GM19455 (cell line): ENCODE data around the gene SHC2.
"Not testable (repeated sequence)": the region's sequence is repeated elsewhere in the genome, so short reads cannot be mapped to it uniquely, and the experiment has no call there.

Experiments used
- ATAC-seq: cut with Tn5 transposase; IDR thresholded peaks from one replicate; pipeline ENCODE4 v1.9.1; 2021; ENCODE audit not compliant: unreplicated experiment

SHC2 gene

DNA sequence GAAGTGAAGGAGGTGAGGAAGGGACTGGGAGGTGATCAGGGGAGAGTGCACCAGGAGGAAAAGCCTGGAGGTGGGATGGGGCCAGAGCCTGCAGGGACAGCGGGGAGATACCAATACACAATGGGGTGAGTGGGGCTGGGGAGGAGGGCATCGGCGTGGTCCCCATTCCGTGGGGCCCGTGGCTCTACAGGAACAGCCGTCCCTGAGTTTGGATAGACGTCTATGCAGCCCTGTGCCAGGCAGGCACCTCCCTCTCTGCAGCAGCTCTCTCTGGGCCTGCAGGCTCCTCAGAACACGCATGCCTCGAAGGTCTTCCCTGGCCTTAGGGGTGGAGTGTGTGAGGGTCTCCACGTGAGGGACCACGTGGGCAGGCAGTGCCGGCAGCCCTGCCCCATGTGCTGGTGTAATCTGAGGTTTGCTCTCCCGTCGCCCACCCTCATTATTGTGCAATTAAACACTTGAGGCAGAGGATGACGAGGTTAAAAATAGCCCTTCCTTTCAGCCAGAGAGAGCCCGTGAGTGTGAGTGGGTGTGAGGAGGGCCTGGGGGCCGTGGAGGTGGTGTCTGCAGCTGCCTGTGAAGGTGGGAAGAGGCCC, 68.4 kb downstream of the SHC2 start:
- no peak for ATAC-seq

DNA sequence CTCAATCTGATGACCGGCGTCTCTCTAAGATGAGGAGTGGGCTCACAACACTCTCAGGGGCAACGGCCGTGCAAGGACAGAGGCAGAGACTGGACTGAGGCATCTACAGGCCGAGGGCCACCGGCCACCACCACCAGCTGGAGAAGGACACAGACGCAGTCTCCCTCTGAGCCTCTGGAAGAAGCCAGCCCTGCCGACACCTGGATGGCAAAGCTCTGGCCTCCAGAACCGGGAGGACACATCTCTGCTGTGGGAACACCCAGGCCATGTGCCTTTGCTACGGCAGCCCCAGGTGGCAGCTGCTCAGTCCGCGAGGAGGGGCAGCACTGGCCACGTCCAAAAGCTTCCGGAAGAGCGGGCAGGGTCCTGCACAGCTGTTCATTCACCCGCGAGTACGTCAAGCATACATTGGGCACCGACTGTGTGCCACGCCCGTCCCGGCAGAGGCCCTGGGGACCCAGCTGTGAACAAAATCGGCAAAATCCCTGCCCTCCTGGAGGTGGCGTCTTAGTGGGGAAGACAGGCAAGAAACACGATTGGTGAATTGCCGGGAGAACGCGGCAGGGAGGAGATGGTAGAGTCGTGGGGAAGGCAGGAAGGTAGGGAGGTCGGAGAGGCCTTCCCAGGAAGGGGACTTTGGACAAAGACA, 69.0 kb downstream of the SHC2 start:
- no peak for ATAC-seq

DNA sequence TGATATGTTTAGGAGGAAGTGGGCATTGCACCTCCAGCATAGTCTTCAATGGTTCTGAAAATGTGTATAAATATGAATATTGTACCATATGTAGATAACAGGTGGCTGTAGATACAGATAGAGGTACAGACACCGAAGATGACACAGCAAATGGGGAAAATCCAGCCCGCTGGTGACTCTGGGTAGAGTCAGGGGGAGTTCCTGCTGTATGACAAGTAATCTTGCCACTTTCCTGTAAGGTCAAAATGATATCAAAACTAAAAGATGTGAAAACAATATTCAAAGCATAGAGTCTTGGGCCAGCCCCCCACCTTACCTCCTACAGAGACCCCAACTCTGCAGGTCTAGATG, 69.7 kb downstream of the SHC2 start:
- ATAC-seq = no peak

DNA sequence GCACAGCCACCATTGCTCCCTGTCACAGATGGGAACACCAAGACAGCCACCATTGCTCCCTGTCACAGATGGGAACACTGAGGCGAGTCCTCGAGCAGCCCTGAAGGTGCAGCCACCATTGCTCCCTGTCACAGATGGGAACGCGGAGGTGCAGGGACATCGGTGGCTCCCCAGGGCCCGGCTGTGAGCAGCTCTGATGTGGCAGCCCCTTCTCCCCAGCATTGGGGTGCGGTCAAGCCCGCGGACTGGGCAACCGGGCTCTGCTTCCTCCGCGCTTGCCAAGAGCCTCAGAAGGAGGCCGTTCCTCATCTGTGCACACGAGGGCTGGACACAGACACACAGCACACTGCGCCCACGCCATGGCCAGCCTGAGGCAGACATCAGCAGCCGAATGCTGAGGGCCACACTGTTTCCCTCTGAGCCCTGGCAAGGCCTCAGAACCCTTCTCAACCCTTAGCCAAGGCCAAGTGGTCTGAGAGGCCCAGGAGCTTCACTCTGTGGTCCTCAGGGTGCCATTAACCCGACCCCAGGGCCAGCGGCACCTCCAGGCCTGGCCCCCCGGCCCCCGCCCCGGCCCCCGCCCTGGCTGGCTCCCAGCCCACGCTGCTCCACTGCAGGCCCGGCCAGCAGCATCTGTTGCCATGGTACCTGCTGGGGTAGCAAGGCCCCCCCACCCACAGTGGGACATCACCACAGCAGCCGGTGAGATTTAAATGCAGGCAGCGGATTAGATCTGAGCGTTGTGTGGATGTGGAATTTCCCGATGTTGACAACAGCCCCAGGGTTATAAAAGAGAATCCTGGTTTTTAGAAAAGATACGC, 70.2 kb downstream of the SHC2 start:
- ATAC-seq = no peak

DNA sequence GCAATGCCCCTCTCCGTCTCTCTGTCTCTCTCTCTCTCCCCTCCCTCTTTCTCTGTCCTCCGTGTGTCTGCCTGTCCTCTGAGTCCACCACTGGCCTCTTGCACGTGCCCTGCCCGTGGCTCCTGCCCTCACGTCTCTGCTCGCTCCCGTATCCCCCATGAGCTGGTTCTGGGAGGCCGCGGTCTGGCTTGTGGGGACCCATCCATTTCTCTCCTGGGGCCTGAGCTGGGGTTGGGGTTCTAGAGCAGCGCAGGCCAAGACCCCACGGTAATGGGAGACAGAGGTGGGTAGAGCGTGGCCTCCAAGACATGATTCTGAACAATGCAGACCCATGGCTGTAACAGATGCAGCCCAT, 70.9 kb downstream of the SHC2 start:
- ATAC-seq = no peak

DNA sequence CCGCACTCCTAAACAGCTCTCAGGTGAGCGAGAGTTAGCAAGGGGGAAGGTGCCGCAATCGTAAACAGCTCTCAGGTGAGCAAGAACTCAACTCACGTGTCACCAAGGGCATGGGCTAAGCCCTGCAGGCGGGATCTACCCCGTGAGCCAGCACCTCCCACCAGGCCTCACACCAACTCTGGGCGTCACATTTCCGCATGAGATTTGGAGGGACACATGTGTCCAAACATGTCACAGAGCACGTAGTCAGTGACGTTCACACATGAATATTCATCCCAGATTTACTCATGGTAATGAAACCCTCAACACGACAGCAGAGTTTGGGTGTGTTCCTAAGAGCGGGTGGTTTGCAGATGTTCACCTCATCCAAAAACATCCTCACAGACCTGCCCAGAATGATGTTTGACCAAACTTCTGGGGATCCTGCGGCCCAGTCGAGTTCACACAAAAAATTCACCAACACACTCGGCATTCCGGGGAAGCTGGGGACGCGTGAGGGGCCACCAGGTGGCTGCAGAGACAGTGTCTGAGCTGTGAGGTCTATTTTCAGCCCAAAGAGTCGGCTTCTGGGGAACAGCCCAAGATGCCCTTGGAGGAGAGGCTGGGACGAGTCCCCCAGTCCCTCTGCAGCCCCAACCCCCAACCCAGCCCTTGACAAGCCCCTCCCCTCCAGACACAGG, 71.4 kb downstream of the SHC2 start:
- no peak for ATAC-seq

GRCh38 chr19:388691-389090, 72.1 kb downstream of the SHC2 start:
- no peak for ATAC-seq

- ATAC-seq = no peak
These were observed 73.1 kb downstream of the SHC2 start for GRCh38 chr19:387777-388176.

- not testable (repeated sequence) for ATAC-seq
These were observed 74.1 kb downstream of the SHC2 start for GRCh38 chr19:386632-387301.

DNA sequence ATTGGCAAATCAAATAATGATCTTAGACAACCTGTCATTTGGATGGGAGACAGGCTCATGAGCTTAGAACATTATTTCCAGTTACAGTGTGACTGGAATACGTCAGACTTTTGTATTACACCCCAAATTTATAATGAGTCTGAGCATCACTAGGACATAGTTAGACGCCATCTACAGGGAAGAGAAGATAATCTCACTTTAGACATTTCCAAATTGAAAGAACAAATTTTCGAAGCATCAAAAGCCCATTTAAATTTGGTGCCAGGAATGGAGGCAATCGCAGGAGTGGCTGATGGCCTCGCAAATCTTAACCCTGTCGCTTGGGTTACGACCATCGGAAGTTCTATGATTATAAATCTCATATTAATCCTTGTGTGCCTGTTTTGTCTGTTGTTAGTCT, 74.6 kb downstream of the SHC2 start:
- not testable (repeated sequence) for ATAC-seq

DNA sequence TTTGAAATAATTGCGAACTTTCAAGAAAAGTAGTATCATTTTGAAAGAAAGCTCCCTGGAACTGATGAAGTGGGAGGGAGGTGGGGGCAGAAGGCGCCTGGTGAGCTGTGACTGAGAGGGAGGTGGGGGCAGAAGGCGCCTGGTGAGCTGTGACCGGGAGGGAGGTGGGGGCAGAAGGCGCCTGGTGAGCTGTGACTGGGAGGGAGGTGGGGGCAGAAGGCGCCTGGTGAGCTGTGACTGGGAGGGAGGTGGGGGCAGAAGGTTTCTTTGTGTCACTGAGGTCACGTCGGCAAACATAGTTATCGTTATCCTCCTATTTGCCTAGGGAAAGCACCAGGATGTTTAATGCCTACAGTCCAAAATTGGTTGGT, 76.0 kb downstream of the SHC2 start:
- ATAC-seq = no peak

- no peak for ATAC-seq
These were observed 76.7 kb downstream of the SHC2 start for GRCh38 chr19:383922-384798.

- no peak for ATAC-seq
These were observed 77.8 kb downstream of the SHC2 start for GRCh38 chr19:383040-383439.

GRCh38 chr19:382578-382977, 78.3 kb downstream of the SHC2 start:
- not testable (repeated sequence) for ATAC-seq

DNA sequence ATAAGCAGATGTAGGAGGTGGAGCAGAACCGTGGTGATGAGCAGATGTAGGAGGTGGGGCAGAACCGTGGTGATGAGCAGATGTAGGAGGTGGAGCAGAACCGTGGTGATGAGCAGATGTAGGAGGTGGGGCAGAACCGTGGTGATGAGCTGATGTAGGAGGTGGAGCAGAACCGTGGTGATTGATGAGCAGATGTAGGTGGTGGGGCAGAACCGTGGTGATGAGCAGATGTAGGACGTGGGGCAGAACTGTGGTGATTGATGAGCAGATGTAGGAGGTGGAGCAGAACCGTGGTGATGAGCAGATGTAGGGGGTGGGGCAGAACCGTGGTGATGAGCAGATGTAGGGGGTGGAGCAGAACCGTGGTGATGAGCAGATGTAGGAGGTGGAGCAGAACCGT, 78.9 kb downstream of the SHC2 start:
- not testable (repeated sequence) for ATAC-seq

GRCh38 chr19:380618-381219, 80.1 kb downstream of the SHC2 start:
- ATAC-seq = not testable (repeated sequence)

DNA sequence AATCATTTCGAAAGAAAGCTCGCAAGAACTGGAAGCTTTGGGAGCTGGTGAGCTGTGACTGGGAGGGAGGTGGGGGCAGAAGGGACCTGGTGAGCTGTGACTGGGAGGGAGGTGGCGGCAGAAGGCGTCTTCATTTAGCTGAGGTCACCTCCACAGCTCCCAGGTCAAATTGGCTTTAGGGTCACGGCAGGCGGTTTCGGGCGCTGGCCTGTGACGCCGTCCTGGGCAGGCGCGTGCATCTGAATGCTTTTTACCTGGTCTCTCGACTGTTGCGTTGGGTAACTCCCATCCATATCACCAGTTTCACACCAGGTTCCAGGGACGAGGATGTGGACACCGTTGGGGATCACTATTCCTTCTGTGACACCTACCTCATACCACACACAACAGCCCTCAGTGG, 81.0 kb downstream of the SHC2 start:
- no peak for ATAC-seq

- ATAC-seq = no peak
These were observed 82.1 kb downstream of the SHC2 start for GRCh38 chr19:378706-379105.

- no peak for ATAC-seq
These were observed 82.8 kb downstream of the SHC2 start for GRCh38 chr19:377801-378581.
